Neural cell (in vitro differentiated cells): ENCODE results near the gene NFIA.

ENCODE experiments used
- EZH2 ChIP-seq: fragments of 200-600, 300-800 bp; shearing (Covaris generic), sonication (generic); IDR thresholded peaks from 2 replicates; pipeline ENCODE4 v1.6.1; 2014; ENCODE audit warnings: antibody characterized with exemption, low read length, borderline replicate concordance, mild to moderate bottlenecking; ENCODE audit not compliant: insufficient read depth, poor library complexity, severe bottlenecking
- MXI1 ChIP-seq: fragments of 450-650 bp; conservative IDR thresholded peaks from 2 replicates; pipeline ENCODE4 v1.6.1; 2014; ENCODE audit warnings: antibody characterized with exemption, mild to moderate bottlenecking; ENCODE audit not compliant: poor library complexity, severe bottlenecking
- POLR2AphosphoS5 ChIP-seq: IDR thresholded peaks from 2 replicates; pipeline ENCODE4 v1.6.1; 2012
- REST ChIP-seq: IDR thresholded peaks from 2 replicates; pipeline ENCODE4 v1.6.1; 2012; ENCODE audit warnings: borderline replicate concordance
- SMC3 ChIP-seq: fragments of 450-650 bp; conservative IDR thresholded peaks from 2 replicates; pipeline ENCODE4 v1.6.1; 2014; ENCODE audit warnings: antibody characterized with exemption, mild to moderate bottlenecking, moderate library complexity; ENCODE audit not compliant: poor library complexity
- TF ChIP-seq, protein P1 (sequence below): fragments of 450-650 bp; IDR thresholded peaks from 2 replicates; pipeline ENCODE4 v1.5.1; 2014; ENCODE audit warnings: antibody characterized with exemption, mild to moderate bottlenecking, moderate library complexity; ENCODE audit not compliant: poor library complexity, severe bottlenecking

GRCh38 chr1:61157468-61157987, 75.2 kb downstream of the NFIA start:
- no peak for TF ChIP-seq REST
- TF ChIP-seq, protein P1, sequence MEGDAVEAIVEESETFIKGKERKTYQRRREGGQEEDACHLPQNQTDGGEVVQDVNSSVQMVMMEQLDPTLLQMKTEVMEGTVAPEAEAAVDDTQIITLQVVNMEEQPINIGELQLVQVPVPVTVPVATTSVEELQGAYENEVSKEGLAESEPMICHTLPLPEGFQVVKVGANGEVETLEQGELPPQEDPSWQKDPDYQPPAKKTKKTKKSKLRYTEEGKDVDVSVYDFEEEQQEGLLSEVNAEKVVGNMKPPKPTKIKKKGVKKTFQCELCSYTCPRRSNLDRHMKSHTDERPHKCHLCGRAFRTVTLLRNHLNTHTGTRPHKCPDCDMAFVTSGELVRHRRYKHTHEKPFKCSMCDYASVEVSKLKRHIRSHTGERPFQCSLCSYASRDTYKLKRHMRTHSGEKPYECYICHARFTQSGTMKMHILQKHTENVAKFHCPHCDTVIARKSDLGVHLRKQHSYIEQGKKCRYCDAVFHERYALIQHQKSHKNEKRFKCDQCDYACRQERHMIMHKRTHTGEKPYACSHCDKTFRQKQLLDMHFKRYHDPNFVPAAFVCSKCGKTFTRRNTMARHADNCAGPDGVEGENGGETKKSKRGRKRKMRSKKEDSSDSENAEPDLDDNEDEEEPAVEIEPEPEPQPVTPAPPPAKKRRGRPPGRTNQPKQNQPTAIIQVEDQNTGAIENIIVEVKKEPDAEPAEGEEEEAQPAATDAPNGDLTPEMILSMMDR: no peak
- TF ChIP-seq EZH2: no peak
- no peak for TF ChIP-seq SMC3
- TF ChIP-seq POLR2AphosphoS5: no peak
- TF ChIP-seq MXI1: no peak
